SU-DHL-6 (cell line): Measurements from ENCODE around the gene ECHDC3.

ENCODE experiments used
- EZH2phosphoT487 ChIP-seq: fragments of 200-600 bp; sonication (generic), shearing (Covaris generic); conservative IDR thresholded peaks from 2 replicates; pipeline ENCODE4 v1.6.1; 2018; ENCODE audit warnings: mild to moderate bottlenecking, antibody characterized with exemption, low read length, moderate library complexity, mixed read lengths
- TF ChIP-seq, protein P1 (sequence below): fragments of 200-600 bp; sonication (generic); IDR thresholded peaks from one replicate; pipeline ENCODE4 v1.5.1; 2017; ENCODE audit warnings: antibody characterized with exemption, mild to moderate bottlenecking, low read length, moderate library complexity; ENCODE audit not compliant: insufficient read depth, poor library complexity, severe bottlenecking

DNA sequence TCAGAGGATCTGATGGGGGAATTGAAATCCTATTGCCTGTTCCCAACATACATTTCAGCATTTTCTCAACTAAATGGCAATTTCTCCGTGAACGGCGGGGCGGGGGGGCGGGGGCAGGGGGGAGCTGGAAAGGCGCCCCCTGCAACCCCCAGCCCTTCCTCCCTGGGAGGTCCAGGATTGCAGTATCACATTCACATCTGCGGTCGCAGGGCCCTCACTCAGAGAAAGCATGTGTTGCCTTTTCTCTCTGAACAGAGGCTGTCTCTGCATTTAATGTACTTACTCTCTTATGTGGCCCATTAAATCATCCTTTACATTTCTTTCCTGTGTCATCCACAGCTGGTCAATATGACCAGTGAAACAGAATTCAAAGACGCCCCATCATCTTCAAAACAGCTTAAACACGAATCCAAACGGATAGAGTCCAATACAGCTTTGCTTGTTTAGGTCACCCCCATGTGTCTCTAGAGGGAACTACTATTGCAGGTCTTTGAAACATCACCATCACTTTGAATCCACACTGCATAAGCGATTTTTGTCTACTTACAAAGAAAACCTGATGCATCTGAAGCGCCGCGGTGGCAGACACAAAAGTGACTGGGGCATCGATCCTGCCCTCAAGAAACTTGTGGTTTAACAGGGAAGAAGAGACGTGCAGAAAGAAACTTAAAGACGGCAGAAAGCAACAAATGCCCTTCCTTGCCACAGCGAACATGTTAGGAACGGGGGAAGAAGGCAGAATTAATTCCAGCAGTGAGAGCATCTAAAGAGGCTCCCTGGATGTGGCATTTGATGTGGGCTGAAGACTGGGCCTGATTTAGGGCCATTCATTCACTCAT, 17.0 kb upstream of the ECHDC3 start:
- TF ChIP-seq, protein P1, sequence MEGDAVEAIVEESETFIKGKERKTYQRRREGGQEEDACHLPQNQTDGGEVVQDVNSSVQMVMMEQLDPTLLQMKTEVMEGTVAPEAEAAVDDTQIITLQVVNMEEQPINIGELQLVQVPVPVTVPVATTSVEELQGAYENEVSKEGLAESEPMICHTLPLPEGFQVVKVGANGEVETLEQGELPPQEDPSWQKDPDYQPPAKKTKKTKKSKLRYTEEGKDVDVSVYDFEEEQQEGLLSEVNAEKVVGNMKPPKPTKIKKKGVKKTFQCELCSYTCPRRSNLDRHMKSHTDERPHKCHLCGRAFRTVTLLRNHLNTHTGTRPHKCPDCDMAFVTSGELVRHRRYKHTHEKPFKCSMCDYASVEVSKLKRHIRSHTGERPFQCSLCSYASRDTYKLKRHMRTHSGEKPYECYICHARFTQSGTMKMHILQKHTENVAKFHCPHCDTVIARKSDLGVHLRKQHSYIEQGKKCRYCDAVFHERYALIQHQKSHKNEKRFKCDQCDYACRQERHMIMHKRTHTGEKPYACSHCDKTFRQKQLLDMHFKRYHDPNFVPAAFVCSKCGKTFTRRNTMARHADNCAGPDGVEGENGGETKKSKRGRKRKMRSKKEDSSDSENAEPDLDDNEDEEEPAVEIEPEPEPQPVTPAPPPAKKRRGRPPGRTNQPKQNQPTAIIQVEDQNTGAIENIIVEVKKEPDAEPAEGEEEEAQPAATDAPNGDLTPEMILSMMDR, result peak; percentile 79
- TF ChIP-seq EZH2phosphoT487, result no peak
